Trophoblast cell (in vitro differentiated cells and primary cell): ENCODE measurements around the gene PER3.

ENCODE experiments used
- DNase-seq, 2 donors: peaks; one replicate each; pipeline ENCODE4 v3.0.0-alpha.2; 2016
- H2AFZ ChIP-seq: 2 replicates; pipeline ENCODE4 v1.6.1; 2013; ENCODE audit warnings: low read length, moderate library complexity, mild to moderate bottlenecking; ENCODE audit not compliant: insufficient read depth, poor library complexity
- H2AK5ac ChIP-seq: 2 replicates; pipeline ENCODE4 v1.6.1; 2013; ENCODE audit warnings: mild to moderate bottlenecking, low read length
- H2BK120ac ChIP-seq: 2 replicates; pipeline ENCODE4 v1.6.1; 2013; ENCODE audit warnings: low read length, mild to moderate bottlenecking, moderate library complexity; ENCODE audit not compliant: insufficient read depth, poor library complexity
- H2BK12ac ChIP-seq: 2 replicates; pipeline ENCODE4 v1.6.1; 2013; ENCODE audit warnings: mild to moderate bottlenecking, low read length, moderate library complexity
- H2BK5ac ChIP-seq: 2 replicates; pipeline ENCODE4 v1.6.1; 2013; ENCODE audit warnings: low read length, low read depth, moderate library complexity, mild to moderate bottlenecking; ENCODE audit not compliant: poor library complexity
- H3K14ac ChIP-seq: 2 replicates; pipeline ENCODE4 v1.6.1; 2013; ENCODE audit warnings: mild to moderate bottlenecking, low read length
- H3K18ac ChIP-seq: 2 replicates; pipeline ENCODE4 v1.6.1; 2013; ENCODE audit warnings: mild to moderate bottlenecking, low read length
- H3K23ac ChIP-seq: 2 replicates; pipeline ENCODE4 v1.6.1; 2013; ENCODE audit warnings: low read length
- H3K27ac ChIP-seq: 2 replicates; pipeline ENCODE4 v1.5.1; 2013; ENCODE audit warnings: low read depth, mild to moderate bottlenecking, inconsistent platforms, low read length, moderate library complexity
- H3K27me3 ChIP-seq: 2 replicates; pipeline ENCODE4 v1.6.1; 2013; ENCODE audit warnings: inconsistent platforms, mild to moderate bottlenecking, low read length, moderate library complexity; ENCODE audit not compliant: insufficient read depth
- H3K36me3 ChIP-seq, 2 experiments: 1 replicate in 1 of 2; 2 replicates in 1 of 2; pipeline ENCODE4 v1.6.1; 2013; ENCODE audit warnings: low read length in 2 of 2, mild to moderate bottlenecking in 2 of 2, moderate library complexity in 1 of 2; ENCODE audit not compliant: insufficient read depth in 2 of 2, control insufficient read depth in 1 of 2
- H3K4ac ChIP-seq: 2 replicates; pipeline ENCODE4 v1.6.1; 2013; ENCODE audit warnings: low read depth, mild to moderate bottlenecking, low read length, moderate library complexity
- H3K4me1 ChIP-seq, 2 experiments: 1 replicate in 1 of 2; 2 replicates in 1 of 2; pipeline ENCODE4 v1.6.1; 2013; ENCODE audit warnings: low read length in 2 of 2, mild to moderate bottlenecking in 2 of 2, moderate library complexity in 1 of 2; ENCODE audit not compliant: insufficient read depth in 2 of 2, control insufficient read depth in 1 of 2
- H3K4me2 ChIP-seq: 2 replicates; pipeline ENCODE4 v1.6.1; 2013; ENCODE audit warnings: inconsistent platforms, mild to moderate bottlenecking, low read length, moderate library complexity
- H3K4me3 ChIP-seq: 2 replicates; pipeline ENCODE4 v1.5.1; 2013; ENCODE audit warnings: mild to moderate bottlenecking, low read depth, low read length, inconsistent platforms
- H3K79me1 ChIP-seq: one replicate; pipeline ENCODE4 v1.6.1; 2013; ENCODE audit warnings: low read length
- H3K79me2 ChIP-seq: 2 replicates; pipeline ENCODE4 v1.6.1; 2013; ENCODE audit warnings: low read length, mild to moderate bottlenecking; ENCODE audit not compliant: control insufficient read depth, insufficient read depth, poor library complexity
- H3K9ac ChIP-seq: 2 replicates; pipeline ENCODE4 v1.6.1; 2013; ENCODE audit warnings: mild to moderate bottlenecking, low read length
- H3K9me3 ChIP-seq: 2 replicates; pipeline ENCODE4 v1.6.1; 2013; ENCODE audit warnings: low read depth, mild to moderate bottlenecking, control low read depth, inconsistent platforms, low read length; ENCODE audit not compliant: insufficient read depth
- H4K12ac ChIP-seq: 2 replicates; pipeline ENCODE4 v1.6.1; 2013; ENCODE audit warnings: low read depth, mild to moderate bottlenecking, low read length, moderate library complexity
- H4K8ac ChIP-seq: 2 replicates; pipeline ENCODE4 v1.6.1; 2013; ENCODE audit warnings: low read depth, mild to moderate bottlenecking, low read length, moderate library complexity
- H4K91ac ChIP-seq: one replicate; pipeline ENCODE4 v1.6.1; 2013; ENCODE audit warnings: low read depth, mild to moderate bottlenecking, low read length, moderate library complexity
- WGBS: extraction: QIAGEN DNeasy Blood & Tissue Kit; methylation state at CpG from one replicate; pipeline ENCODE4 v1.1.7; 2013; ENCODE audit warnings: missing lambda C conversion rate; ENCODE audit not compliant: insufficient read length, insufficient coverage; ENCODE audit errors: extremely low coverage; 5-methylcytosine and 5-hydroxymethylcytosine counted together

PER3 gene

GRCh38 chr1:7760245-7760644 lies 23.8 kb upstream of the PER3 start:
- Histone ChIP-seq H4K8ac (no peak overlapping the region), H2AFZ (no peak overlapping the region), H3K79me1 (no peaks in the 10 kb centered on the region), H4K12ac (no peak overlapping the region), H3K18ac (no peak overlapping the region), H3K9me3 (no peaks in the 10 kb centered on the region), H2BK5ac (no peak overlapping the region), H3K23ac (no peak overlapping the region), H2BK120ac (no peak overlapping the region), H3K4me1 (no peaks in the 10 kb centered on the region), H3K4me3 (no peak overlapping the region), H3K14ac (no peak overlapping the region), H3K4me2 (no peak overlapping the region), H3K4ac (no peak overlapping the region), H3K36me3 (peaks cover 0 to 2% of the 10 kb centered on the region in 2 experiments), H4K91ac (no peak overlapping the region), H3K79me2 (no peaks in the 10 kb centered on the region), H2BK12ac (no peak overlapping the region), H3K9ac (no peak overlapping the region), H2AK5ac (no peak overlapping the region), H3K27me3 (no peaks in the 10 kb centered on the region), H3K27ac (no peak overlapping the region)
- no peak for DNase-seq
- no CpG with 5 or more reads among the region's 6 CpGs for WGBS

GRCh38 chr1:7761103-7761502 lies 23.0 kb upstream of the PER3 start:
- H3K9me3 ChIP-seq, result no peaks in the 10 kb centered on the region
- H3K4me2 ChIP-seq, result no peak overlapping the region
- no peak overlapping the region for H3K4ac ChIP-seq
- DNase-seq, result no peak
- H2AFZ ChIP-seq, result no peak overlapping the region
- no peak overlapping the region for H3K18ac ChIP-seq
- no peak overlapping the region for H4K91ac ChIP-seq
- H3K14ac ChIP-seq, result no peak overlapping the region
- H3K27me3 ChIP-seq, result no peaks in the 10 kb centered on the region
- H3K4me1 ChIP-seq, result no peaks in the 10 kb centered on the region
- no peak overlapping the region for H2BK5ac ChIP-seq
- H3K79me1 ChIP-seq, result no peaks in the 10 kb centered on the region
- H4K8ac ChIP-seq, result no peak overlapping the region
- H3K23ac ChIP-seq, result no peak overlapping the region
- no peak overlapping the region for H2BK12ac ChIP-seq
- no peak overlapping the region for H3K4me3 ChIP-seq
- H2AK5ac ChIP-seq, result no peak overlapping the region
- H2BK120ac ChIP-seq, result no peak overlapping the region
- no CpG with 5 or more reads among the region's 3 CpGs for WGBS
- H3K36me3 ChIP-seq, result peaks cover 0 to 2% of the 10 kb centered on the region in 2 experiments
- no peak overlapping the region for H4K12ac ChIP-seq
- no peak overlapping the region for H3K27ac ChIP-seq
- no peaks in the 10 kb centered on the region for H3K79me2 ChIP-seq
- H3K9ac ChIP-seq, result no peak overlapping the region

- no peak for DNase-seq
- WGBS, result no CpG with 5 or more reads among the region's 4 CpGs
- Histone ChIP-seq H4K8ac (no peak overlapping the region), H3K79me2 (peaks cover 7% of the 10 kb centered on the region), H3K9me3 (peaks cover 1% of the 10 kb centered on the region), H3K36me3 (no peaks in the 10 kb centered on the region), H3K4me2 (no peak overlapping the region), H3K4me3 (no peak overlapping the region), H2BK5ac (no peak overlapping the region), H4K12ac (no peak overlapping the region), H3K4me1 (peaks cover 0 to 10% of the 10 kb centered on the region in 2 experiments), H2AK5ac (no peak overlapping the region), H4K91ac (no peak overlapping the region), H2AFZ (no peak overlapping the region), H3K23ac (no peak overlapping the region), H2BK12ac (no peak overlapping the region), H2BK120ac (no peak overlapping the region), H3K4ac (no peak overlapping the region), H3K14ac (no peak overlapping the region), H3K18ac (no peak overlapping the region), H3K27me3 (no peaks in the 10 kb centered on the region), H3K9ac (no peak overlapping the region), H3K79me1 (peaks cover 8% of the 10 kb centered on the region), H3K27ac (no peak overlapping the region)
Observed at GRCh38 chr1:7767176-7767575, 16.9 kb upstream of the PER3 start.

- Histone ChIP-seq H4K8ac (no peak overlapping the region), H3K4me1 (peaks cover 0 to 10% of the 10 kb centered on the region in 2 experiments)
- no CpG with 5 or more reads among the region's 2 CpGs for WGBS
Observed at GRCh38 chr1:7768583-7768982, 15.5 kb upstream of the PER3 start.

More at GRCh38 chr1:7768583-7768982, 15.5 kb upstream of the PER3 start:
- Histone ChIP-seq H3K9ac (no peak overlapping the region), H2BK120ac (no peak overlapping the region), H3K79me1 (peaks cover 8% of the 10 kb centered on the region), H3K79me2 (peaks cover 7% of the 10 kb centered on the region), H3K18ac (no peak overlapping the region), H3K4ac (no peak overlapping the region), H3K4me3 (no peak overlapping the region), H2BK12ac (no peak overlapping the region), H2BK5ac (no peak overlapping the region), H3K27me3 (no peaks in the 10 kb centered on the region), H3K14ac (no peak overlapping the region), H3K36me3 (no peaks in the 10 kb centered on the region), H3K23ac (no peak overlapping the region), H3K27ac (no peak overlapping the region), H4K12ac (no peak overlapping the region), H2AFZ (no peak overlapping the region), H4K91ac (no peak overlapping the region), H2AK5ac (no peak overlapping the region), H3K4me2 (no peak overlapping the region), H3K9me3 (peaks cover 1% of the 10 kb centered on the region)
- no peak for DNase-seq
